GM23338 (cell line): Measurements from ENCODE around the gene PLXNA2. TPM values are rescaled to one million over a fixed set of nuclear protein-coding genes. Genes with fewer than 3 reads are reported as not detected.

Experiments used
- ATAC-seq: fragments of 200-7000 bp; cut with Tn5 transposase; 3 replicates; pipeline ENCODE4 v1.9.1; 2020
- DNase-seq: peaks from one replicate; pipeline ENCODE4 v3.0.0-alpha.2; 2015; ENCODE audit warnings: low spot score
- H2AFZ ChIP-seq: fragments of 200-600 bp; sonication (generic); 2 replicates; pipeline ENCODE4 v1.8.0; 2016; ENCODE audit warnings: antibody characterized with exemption, mild to moderate bottlenecking, moderate library complexity
- H3F3A ChIP-seq: fragments of 200-600 bp; sonication (generic); replicated peaks from 2 replicates; pipeline ENCODE4 v1.8.0; 2017; ENCODE audit warnings: antibody characterized with exemption, mixed run types, low read depth
- H3K27ac ChIP-seq: fragments of 200-600 bp; sonication (generic); 2 replicates; pipeline ENCODE4 v1.6.1; 2016; ENCODE audit warnings: low read depth
- H3K27me3 ChIP-seq: fragments of 200-600 bp; sonication (generic); 2 replicates; pipeline ENCODE4 v1.8.0; 2016; ENCODE audit warnings: mild to moderate bottlenecking, mixed run types, moderate library complexity; ENCODE audit not compliant: insufficient read depth
- H3K36me3 ChIP-seq: fragments of 200-600 bp; sonication (generic); 2 replicates; pipeline ENCODE4 v1.8.0; 2016; ENCODE audit warnings: mild to moderate bottlenecking; ENCODE audit not compliant: insufficient read depth
- H3K4me1 ChIP-seq: fragments of 200-600 bp; sonication (generic); 2 replicates; pipeline ENCODE4 v1.8.0; 2016; ENCODE audit warnings: mild to moderate bottlenecking, moderate library complexity; ENCODE audit not compliant: insufficient read depth
- H3K4me2 ChIP-seq: fragments of 200-600 bp; sonication (generic); 2 replicates; pipeline ENCODE4 v1.7.1; 2017; ENCODE audit warnings: mixed run types
- H3K4me3 ChIP-seq: fragments of 200-600 bp; sonication (generic); 2 replicates; pipeline ENCODE4 v1.6.1; 2016; ENCODE audit warnings: mixed run types
- H3K79me2 ChIP-seq: fragments of 200-600 bp; sonication (generic); replicated peaks from 2 replicates; pipeline ENCODE4 v1.8.0; 2017; ENCODE audit warnings: mild to moderate bottlenecking; ENCODE audit not compliant: insufficient read depth
- H3K9me2 ChIP-seq: fragments of 200-600 bp; sonication (generic); 2 replicates; pipeline ENCODE4 v1.8.0; 2017; ENCODE audit not compliant: insufficient read depth
- H4K20me1 ChIP-seq: fragments of 200-600 bp; sonication (generic); replicated peaks from 2 replicates; pipeline ENCODE4 v1.8.0; 2017; ENCODE audit warnings: mild to moderate bottlenecking; ENCODE audit not compliant: insufficient read depth
- H3K27ac Mint-ChIP-seq: 2 replicates; pipeline ENCODE4 v1.8.0; 2020; ENCODE audit warnings: inconsistent platforms, mild to moderate bottlenecking, moderate library complexity, mixed read lengths
- H3K27me3 Mint-ChIP-seq: 3 replicates; pipeline ENCODE4 v1.8.0; 2022; ENCODE audit warnings: low read depth, mild to moderate bottlenecking, moderate library complexity, mixed read lengths, inconsistent platforms; ENCODE audit not compliant: insufficient read depth, poor library complexity
- H3K36me3 Mint-ChIP-seq: 3 replicates; pipeline ENCODE4 v1.8.0; 2021; ENCODE audit warnings: low read depth, mild to moderate bottlenecking, inconsistent platforms, moderate library complexity, mixed read lengths
- H3K4me1 Mint-ChIP-seq: 3 replicates; pipeline ENCODE4 v1.8.0; 2020; ENCODE audit warnings: mild to moderate bottlenecking, inconsistent platforms, mixed read lengths
- H3K4me3 Mint-ChIP-seq: 3 replicates; pipeline ENCODE4 v1.8.0; 2021; ENCODE audit warnings: moderate library complexity, mild to moderate bottlenecking, inconsistent platforms, mixed read lengths
- H3K9me3 Mint-ChIP-seq: 3 replicates; pipeline ENCODE4 v1.8.0; 2020; ENCODE audit warnings: moderate library complexity, mild to moderate bottlenecking, inconsistent platforms, mixed read lengths
- CREB1 ChIP-seq: fragments of 250-450 bp; sonication (Bioruptor Pico); IDR thresholded peaks from 2 replicates; pipeline ENCODE4 v1.5.0; 2020; ENCODE audit warnings: low read depth, mild to moderate bottlenecking, moderate library complexity
- EZH2phosphoT487 ChIP-seq: fragments of 200-600 bp; sonication (generic); IDR thresholded peaks from one replicate; pipeline ENCODE4 v1.8.1; 2018; ENCODE audit warnings: antibody characterized with exemption; ENCODE audit not compliant: unreplicated experiment
- NANOG ChIP-seq: IDR thresholded peaks from 2 replicates; pipeline ENCODE4 v1.6.1; 2016; ENCODE audit warnings: antibody characterized with exemption, borderline replicate concordance
- POLR2AphosphoS5 ChIP-seq: IDR thresholded peaks from 2 replicates; pipeline ENCODE4 v1.6.1; 2016; ENCODE audit warnings: antibody characterized with exemption, low read depth
- ZNF114 ChIP-seq: fragments of 250-450 bp; sonication (Bioruptor Pico); IDR thresholded peaks from 2 replicates; pipeline ENCODE4 v1.5.0; 2020; ENCODE audit warnings: mild to moderate bottlenecking, moderate library complexity
- ZNF331 ChIP-seq: fragments of 250-450 bp; sonication (Bioruptor Pico); IDR thresholded peaks from 2 replicates; pipeline ENCODE4 v1.5.0; 2020; ENCODE audit warnings: low read depth, mild to moderate bottlenecking, moderate library complexity
- polyA plus RNA-seq: library from polyadenylated mRNA; unstranded; fragments of >200 nt; fragmentation: Nextera tagmentation; extraction: Ambion mirVana; gene quantifications from 2 replicates; pipeline ENCODE4 v1.2.1, GENCODE V29; 2016
- total RNA-seq: library from RNA; depleted of rRNA; stranded (reverse); fragments of >200 nt; shearing (Covaris generic); gene quantifications from 2 replicates; pipeline ENCODE4 v1.2.3, GENCODE V29; 2014
- TF ChIP-seq, protein P1 (sequence below): IDR thresholded peaks from 2 replicates; pipeline ENCODE4 v1.6.1; 2016; ENCODE audit warnings: antibody characterized with exemption
- TF ChIP-seq, protein P2 (sequence below): IDR thresholded peaks from one replicate; pipeline ENCODE4 v1.6.1; 2018; ENCODE audit warnings: antibody characterized with exemption; ENCODE audit not compliant: unreplicated experiment
- TF ChIP-seq, protein P3 (sequence below), 2 experiments: fragments of 200-600 bp in 1 of 2; sonication (generic) in 1 of 2; conservative IDR thresholded peaks; 2 replicates each; pipeline versions ENCODE4 v1.5.1 to v1.6.1; 2016 to 2017; ENCODE audit warnings: antibody characterized with exemption in 2 of 2, low read depth in 2 of 2, mild to moderate bottlenecking in 2 of 2, moderate library complexity in 1 of 2
- TF ChIP-seq, protein P4 (sequence below): fragments of 250-450 bp; sonication (Bioruptor Pico); IDR thresholded peaks from 2 replicates; pipeline ENCODE4 v1.5.0; 2020; ENCODE audit warnings: mild to moderate bottlenecking, moderate library complexity

Gene PLXNA2
- total and polyA plus RNA-seq, 2 experiments from 2014 or later = 0.40 to 1.8 TPM

DNA sequence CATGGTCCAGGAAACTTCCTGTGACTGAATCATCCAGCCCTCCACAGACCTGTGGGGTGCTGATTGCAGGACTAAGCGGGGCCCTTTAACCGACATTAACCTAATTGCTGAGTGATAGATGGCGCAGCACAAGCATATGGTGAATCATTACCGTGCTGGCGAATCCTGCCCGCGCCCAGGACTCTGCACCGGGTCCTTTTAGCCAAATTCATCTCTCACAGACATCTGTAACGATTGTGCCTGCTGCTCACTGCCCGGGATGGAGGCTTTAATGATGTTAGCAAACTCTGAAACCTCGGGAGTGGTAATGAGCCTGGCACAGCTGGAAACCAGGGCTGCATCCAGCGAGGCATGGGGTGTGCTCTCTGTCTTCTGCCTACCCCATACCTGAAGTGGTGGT, 185.9 kb downstream of the PLXNA2 start:
- H3K27ac Mint-ChIP-seq = no peak overlapping the region
- Histone ChIP-seq H3K79me2 (no peaks in the 10 kb centered on the region), H4K20me1 (no peaks in the 10 kb centered on the region), H3K4me2 (no peak overlapping the region), H3K27me3 (no peaks in the 10 kb centered on the region), H3K4me1 (no peaks in the 10 kb centered on the region), H3K36me3 (no peaks in the 10 kb centered on the region), H3K9me2 (no peaks in the 10 kb centered on the region), H3K27ac (no peak overlapping the region), H3K4me3 (no peak overlapping the region), H2AFZ (no peak overlapping the region), H3F3A (no peaks in the 10 kb centered on the region)
- H3K36me3 Mint-ChIP-seq = no peaks in the 10 kb centered on the region
- ATAC-seq (no peak), DNase-seq (no peak)
- H3K9me3 Mint-ChIP-seq = no peaks in the 10 kb centered on the region
- no peak overlapping the region for H3K4me3 Mint-ChIP-seq
- TF ChIP-seq EZH2phosphoT487 (no peak), NANOG (no peak), POLR2AphosphoS5 (no peak), ZNF331 (CRISPR knock-in tag) (no peak), ZNF114 (CRISPR knock-in tag) (no peak)
- TF ChIP-seq, protein P1, sequence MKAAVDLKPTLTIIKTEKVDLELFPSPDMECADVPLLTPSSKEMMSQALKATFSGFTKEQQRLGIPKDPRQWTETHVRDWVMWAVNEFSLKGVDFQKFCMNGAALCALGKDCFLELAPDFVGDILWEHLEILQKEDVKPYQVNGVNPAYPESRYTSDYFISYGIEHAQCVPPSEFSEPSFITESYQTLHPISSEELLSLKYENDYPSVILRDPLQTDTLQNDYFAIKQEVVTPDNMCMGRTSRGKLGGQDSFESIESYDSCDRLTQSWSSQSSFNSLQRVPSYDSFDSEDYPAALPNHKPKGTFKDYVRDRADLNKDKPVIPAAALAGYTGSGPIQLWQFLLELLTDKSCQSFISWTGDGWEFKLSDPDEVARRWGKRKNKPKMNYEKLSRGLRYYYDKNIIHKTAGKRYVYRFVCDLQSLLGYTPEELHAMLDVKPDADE = no peak
- H3K4me1 Mint-ChIP-seq = peaks cover 20% of the 10 kb centered on the region
- H3K27me3 Mint-ChIP-seq = peaks cover 4% of the 10 kb centered on the region

DNA sequence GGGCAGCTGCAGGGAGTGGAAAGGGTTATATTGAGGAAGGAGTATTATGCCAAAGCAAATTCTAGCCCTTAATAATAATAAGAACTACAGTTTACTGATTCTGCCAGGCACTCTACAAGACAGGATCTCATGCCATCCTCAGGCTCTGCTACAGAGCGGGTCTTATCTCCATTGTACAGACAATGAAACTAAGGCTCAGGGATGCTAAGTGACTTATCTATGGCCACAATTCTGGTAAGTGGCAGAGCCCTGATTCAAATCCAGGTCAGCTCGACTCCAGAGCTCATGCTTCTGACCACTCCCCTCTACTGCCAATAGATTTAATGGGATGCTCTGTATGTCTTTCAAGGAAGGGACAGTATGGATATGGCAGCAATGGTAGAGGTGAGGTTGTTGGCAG, 187.1 kb downstream of the PLXNA2 start:
- DNase-seq (no peak), ATAC-seq (no peak)
- no peaks in the 10 kb centered on the region for H3K36me3 Mint-ChIP-seq
- Histone ChIP-seq H2AFZ (no peak overlapping the region), H3K9me2 (no peaks in the 10 kb centered on the region), H3K27me3 (no peaks in the 10 kb centered on the region), H3K79me2 (no peaks in the 10 kb centered on the region), H4K20me1 (no peaks in the 10 kb centered on the region), H3K36me3 (no peaks in the 10 kb centered on the region), H3F3A (no peaks in the 10 kb centered on the region), H3K4me3 (no peak overlapping the region), H3K4me2 (no peak overlapping the region), H3K4me1 (no peaks in the 10 kb centered on the region), H3K27ac (no peak overlapping the region)
- H3K27me3 Mint-ChIP-seq = peaks cover 5% of the 10 kb centered on the region
- H3K27ac Mint-ChIP-seq = no peak overlapping the region
- peaks cover 29% of the 10 kb centered on the region for H3K4me1 Mint-ChIP-seq
- no peak overlapping the region for H3K4me3 Mint-ChIP-seq
- no peaks in the 10 kb centered on the region for H3K9me3 Mint-ChIP-seq
- TF ChIP-seq POLR2AphosphoS5 (no peak), ZNF331 (CRISPR knock-in tag) (no peak), ZNF114 (CRISPR knock-in tag) (no peak), CREB1 (no peak)
- TF ChIP-seq, protein P2, sequence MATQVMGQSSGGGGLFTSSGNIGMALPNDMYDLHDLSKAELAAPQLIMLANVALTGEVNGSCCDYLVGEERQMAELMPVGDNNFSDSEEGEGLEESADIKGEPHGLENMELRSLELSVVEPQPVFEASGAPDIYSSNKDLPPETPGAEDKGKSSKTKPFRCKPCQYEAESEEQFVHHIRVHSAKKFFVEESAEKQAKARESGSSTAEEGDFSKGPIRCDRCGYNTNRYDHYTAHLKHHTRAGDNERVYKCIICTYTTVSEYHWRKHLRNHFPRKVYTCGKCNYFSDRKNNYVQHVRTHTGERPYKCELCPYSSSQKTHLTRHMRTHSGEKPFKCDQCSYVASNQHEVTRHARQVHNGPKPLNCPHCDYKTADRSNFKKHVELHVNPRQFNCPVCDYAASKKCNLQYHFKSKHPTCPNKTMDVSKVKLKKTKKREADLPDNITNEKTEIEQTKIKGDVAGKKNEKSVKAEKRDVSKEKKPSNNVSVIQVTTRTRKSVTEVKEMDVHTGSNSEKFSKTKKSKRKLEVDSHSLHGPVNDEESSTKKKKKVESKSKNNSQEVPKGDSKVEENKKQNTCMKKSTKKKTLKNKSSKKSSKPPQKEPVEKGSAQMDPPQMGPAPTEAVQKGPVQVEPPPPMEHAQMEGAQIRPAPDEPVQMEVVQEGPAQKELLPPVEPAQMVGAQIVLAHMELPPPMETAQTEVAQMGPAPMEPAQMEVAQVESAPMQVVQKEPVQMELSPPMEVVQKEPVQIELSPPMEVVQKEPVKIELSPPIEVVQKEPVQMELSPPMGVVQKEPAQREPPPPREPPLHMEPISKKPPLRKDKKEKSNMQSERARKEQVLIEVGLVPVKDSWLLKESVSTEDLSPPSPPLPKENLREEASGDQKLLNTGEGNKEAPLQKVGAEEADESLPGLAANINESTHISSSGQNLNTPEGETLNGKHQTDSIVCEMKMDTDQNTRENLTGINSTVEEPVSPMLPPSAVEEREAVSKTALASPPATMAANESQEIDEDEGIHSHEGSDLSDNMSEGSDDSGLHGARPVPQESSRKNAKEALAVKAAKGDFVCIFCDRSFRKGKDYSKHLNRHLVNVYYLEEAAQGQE = no peak
- TF ChIP-seq, protein P3, sequence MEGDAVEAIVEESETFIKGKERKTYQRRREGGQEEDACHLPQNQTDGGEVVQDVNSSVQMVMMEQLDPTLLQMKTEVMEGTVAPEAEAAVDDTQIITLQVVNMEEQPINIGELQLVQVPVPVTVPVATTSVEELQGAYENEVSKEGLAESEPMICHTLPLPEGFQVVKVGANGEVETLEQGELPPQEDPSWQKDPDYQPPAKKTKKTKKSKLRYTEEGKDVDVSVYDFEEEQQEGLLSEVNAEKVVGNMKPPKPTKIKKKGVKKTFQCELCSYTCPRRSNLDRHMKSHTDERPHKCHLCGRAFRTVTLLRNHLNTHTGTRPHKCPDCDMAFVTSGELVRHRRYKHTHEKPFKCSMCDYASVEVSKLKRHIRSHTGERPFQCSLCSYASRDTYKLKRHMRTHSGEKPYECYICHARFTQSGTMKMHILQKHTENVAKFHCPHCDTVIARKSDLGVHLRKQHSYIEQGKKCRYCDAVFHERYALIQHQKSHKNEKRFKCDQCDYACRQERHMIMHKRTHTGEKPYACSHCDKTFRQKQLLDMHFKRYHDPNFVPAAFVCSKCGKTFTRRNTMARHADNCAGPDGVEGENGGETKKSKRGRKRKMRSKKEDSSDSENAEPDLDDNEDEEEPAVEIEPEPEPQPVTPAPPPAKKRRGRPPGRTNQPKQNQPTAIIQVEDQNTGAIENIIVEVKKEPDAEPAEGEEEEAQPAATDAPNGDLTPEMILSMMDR (conservative IDR thresholded peaks at IDR 0.05; ENCODE audit: low read depth in 2 of 2) = no peak
- TF ChIP-seq, protein P4, sequence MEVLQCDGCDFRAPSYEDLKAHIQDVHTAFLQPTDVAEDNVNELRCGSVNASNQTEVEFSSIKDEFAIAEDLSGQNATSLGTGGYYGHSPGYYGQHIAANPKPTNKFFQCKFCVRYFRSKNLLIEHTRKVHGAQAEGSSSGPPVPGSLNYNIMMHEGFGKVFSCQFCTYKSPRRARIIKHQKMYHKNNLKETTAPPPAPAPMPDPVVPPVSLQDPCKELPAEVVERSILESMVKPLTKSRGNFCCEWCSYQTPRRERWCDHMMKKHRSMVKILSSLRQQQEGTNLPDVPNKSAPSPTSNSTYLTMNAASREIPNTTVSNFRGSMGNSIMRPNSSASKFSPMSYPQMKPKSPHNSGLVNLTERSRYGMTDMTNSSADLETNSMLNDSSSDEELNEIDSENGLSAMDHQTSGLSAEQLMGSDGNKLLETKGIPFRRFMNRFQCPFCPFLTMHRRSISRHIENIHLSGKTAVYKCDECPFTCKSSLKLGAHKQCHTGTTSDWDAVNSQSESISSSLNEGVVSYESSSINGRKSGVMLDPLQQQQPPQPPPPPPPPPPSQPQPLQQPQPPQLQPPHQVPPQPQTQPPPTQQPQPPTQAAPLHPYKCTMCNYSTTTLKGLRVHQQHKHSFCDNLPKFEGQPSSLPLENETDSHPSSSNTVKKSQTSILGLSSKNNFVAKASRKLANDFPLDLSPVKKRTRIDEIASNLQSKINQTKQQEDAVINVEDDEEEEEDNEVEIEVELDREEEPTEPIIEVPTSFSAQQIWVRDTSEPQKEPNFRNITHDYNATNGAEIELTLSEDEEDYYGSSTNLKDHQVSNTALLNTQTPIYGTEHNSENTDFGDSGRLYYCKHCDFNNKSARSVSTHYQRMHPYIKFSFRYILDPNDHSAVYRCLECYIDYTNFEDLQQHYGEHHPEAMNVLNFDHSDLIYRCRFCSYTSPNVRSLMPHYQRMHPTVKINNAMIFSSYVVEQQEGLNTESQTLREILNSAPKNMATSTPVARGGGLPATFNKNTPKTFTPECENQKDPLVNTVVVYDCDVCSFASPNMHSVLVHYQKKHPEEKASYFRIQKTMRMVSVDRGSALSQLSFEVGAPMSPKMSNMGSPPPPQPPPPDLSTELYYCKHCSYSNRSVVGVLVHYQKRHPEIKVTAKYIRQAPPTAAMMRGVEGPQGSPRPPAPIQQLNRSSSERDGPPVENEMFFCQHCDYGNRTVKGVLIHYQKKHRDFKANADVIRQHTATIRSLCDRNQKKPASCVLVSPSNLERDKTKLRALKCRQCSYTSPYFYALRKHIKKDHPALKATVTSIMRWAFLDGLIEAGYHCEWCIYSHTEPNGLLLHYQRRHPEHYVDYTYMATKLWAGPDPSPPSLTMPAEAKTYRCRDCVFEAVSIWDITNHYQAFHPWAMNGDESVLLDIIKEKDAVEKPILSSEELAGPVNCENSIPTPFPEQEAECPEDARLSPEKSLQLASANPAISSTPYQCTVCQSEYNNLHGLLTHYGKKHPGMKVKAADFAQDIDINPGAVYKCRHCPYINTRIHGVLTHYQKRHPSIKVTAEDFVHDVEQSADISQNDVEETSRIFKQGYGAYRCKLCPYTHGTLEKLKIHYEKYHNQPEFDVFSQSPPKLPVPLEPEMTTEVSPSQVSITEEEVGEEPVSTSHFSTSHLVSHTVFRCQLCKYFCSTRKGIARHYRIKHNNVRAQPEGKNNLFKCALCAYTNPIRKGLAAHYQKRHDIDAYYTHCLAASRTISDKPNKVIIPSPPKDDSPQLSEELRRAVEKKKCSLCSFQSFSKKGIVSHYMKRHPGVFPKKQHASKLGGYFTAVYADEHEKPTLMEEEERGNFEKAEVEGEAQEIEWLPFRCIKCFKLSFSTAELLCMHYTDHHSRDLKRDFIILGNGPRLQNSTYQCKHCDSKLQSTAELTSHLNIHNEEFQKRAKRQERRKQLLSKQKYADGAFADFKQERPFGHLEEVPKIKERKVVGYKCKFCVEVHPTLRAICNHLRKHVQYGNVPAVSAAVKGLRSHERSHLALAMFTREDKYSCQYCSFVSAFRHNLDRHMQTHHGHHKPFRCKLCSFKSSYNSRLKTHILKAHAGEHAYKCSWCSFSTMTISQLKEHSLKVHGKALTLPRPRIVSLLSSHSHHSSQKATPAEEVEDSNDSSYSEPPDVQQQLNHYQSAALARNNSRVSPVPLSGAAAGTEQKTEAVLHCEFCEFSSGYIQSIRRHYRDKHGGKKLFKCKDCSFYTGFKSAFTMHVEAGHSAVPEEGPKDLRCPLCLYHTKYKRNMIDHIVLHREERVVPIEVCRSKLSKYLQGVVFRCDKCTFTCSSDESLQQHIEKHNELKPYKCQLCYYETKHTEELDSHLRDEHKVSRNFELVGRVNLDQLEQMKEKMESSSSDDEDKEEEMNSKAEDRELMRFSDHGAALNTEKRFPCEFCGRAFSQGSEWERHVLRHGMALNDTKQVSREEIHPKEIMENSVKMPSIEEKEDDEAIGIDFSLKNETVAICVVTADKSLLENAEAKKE (CRISPR knock-in tag) = no peak
